BE2C (cell line): ENCODE data around the gene SMPD4. TPM values are rescaled to one million over a fixed set of nuclear protein-coding genes. Genes with fewer than 3 reads are reported as not detected.
"Not testable (repeated sequence)": the region's sequence is repeated elsewhere in the genome, so short reads cannot be mapped to it uniquely, and the experiment has no call there.

Source experiments
- DNase-seq: peaks from one replicate; pipeline ENCODE4 v3.0.0-alpha.2; 2020
- H3K27me3 ChIP-seq: fragments of 250-450 bp; sonication (Bioruptor Pico); 2 replicates; pipeline ENCODE4 v1.5.1; 2020; ENCODE audit warnings: mild to moderate bottlenecking
- H3K36me3 ChIP-seq: fragments of 250-450 bp; sonication (Bioruptor Pico); 2 replicates; pipeline ENCODE4 v1.5.1; 2020; ENCODE audit warnings: mild to moderate bottlenecking
- H3K4me1 ChIP-seq: fragments of 250-450 bp; sonication (Bioruptor Pico); 2 replicates; pipeline ENCODE4 v1.5.1; 2020
- H3K4me3 ChIP-seq: 2 replicates; pipeline ENCODE4 v1.5.1; 2011; ENCODE audit warnings: low read depth, low read length
- H3K9me3 ChIP-seq: fragments of 250-450 bp; sonication (Bioruptor Pico); 2 replicates; pipeline ENCODE4 v1.5.1; 2020
- polyA plus RNA-seq: library from polyadenylated mRNA; unstranded; fragments of >200 nt; gene quantifications from one replicate; pipeline ENCODE4 v1.2.1, GENCODE V29; 2012; ENCODE audit warnings: low read depth, missing spikeins; ENCODE audit not compliant: insufficient read length, insufficient read depth
- TF ChIP-seq, protein P1 (sequence below): IDR thresholded peaks from 2 replicates; pipeline ENCODE4 v1.5.1; 2012; ENCODE audit warnings: mild to moderate bottlenecking, low read depth, low read length

SMPD4 gene, protein sequence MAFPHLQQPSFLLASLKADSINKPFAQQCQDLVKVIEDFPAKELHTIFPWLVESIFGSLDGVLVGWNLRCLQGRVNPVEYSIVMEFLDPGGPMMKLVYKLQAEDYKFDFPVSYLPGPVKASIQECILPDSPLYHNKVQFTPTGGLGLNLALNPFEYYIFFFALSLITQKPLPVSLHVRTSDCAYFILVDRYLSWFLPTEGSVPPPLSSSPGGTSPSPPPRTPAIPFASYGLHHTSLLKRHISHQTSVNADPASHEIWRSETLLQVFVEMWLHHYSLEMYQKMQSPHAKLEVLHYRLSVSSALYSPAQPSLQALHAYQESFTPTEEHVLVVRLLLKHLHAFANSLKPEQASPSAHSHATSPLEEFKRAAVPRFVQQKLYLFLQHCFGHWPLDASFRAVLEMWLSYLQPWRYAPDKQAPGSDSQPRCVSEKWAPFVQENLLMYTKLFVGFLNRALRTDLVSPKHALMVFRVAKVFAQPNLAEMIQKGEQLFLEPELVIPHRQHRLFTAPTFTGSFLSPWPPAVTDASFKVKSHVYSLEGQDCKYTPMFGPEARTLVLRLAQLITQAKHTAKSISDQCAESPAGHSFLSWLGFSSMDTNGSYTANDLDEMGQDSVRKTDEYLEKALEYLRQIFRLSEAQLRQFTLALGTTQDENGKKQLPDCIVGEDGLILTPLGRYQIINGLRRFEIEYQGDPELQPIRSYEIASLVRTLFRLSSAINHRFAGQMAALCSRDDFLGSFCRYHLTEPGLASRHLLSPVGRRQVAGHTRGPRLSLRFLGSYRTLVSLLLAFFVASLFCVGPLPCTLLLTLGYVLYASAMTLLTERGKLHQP
- polyA plus RNA-seq, result 53.7 TPM

DNA sequence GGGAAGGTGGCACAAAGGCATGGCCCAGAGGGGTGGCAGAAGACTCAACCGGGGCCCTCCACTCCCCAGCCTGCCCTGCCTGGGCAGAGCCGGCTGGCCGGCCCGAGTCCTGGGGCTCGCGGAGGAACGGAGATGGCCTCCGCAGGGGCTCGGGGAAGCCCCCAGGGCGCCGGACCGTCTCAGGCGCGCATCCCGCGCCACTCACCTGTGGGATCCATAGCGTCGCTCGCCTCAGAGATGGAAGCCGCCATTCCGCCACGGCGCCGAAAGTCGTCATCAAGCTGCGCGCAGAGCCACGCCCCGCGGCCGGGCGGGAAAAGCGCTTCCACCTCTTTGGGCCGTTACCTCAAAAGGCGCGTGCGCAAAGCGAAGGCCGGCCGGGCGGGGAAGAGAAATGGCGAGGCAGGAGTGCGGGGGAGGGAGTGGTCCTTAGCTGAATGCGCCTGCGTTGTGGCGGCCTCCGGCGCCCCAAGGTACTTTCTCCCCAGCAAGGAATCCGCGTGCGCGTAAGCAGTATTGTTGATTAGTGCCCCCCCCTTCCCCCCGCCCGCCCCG, at the start of gene SMPD4:
SMPD4 (minus strand) TSS at position 278 of the 555 bp plus-strand sequence. CDS start 5,010 bp downstream, outside the sequence.
- no peaks in the 10 kb centered on the region for H3K4me1 ChIP-seq
- peak within 1 kb of the TSS; percentile 87 for H3K4me3 ChIP-seq
- H3K36me3 ChIP-seq, result no peaks in the 10 kb centered on the region
- DNase-seq, result peak; percentile 92
- no peaks in the 10 kb centered on the region for H3K9me3 ChIP-seq
- H3K27me3 ChIP-seq, result no peaks in the 10 kb centered on the region
- TF ChIP-seq, protein P1, sequence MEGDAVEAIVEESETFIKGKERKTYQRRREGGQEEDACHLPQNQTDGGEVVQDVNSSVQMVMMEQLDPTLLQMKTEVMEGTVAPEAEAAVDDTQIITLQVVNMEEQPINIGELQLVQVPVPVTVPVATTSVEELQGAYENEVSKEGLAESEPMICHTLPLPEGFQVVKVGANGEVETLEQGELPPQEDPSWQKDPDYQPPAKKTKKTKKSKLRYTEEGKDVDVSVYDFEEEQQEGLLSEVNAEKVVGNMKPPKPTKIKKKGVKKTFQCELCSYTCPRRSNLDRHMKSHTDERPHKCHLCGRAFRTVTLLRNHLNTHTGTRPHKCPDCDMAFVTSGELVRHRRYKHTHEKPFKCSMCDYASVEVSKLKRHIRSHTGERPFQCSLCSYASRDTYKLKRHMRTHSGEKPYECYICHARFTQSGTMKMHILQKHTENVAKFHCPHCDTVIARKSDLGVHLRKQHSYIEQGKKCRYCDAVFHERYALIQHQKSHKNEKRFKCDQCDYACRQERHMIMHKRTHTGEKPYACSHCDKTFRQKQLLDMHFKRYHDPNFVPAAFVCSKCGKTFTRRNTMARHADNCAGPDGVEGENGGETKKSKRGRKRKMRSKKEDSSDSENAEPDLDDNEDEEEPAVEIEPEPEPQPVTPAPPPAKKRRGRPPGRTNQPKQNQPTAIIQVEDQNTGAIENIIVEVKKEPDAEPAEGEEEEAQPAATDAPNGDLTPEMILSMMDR, result no peak

DNA sequence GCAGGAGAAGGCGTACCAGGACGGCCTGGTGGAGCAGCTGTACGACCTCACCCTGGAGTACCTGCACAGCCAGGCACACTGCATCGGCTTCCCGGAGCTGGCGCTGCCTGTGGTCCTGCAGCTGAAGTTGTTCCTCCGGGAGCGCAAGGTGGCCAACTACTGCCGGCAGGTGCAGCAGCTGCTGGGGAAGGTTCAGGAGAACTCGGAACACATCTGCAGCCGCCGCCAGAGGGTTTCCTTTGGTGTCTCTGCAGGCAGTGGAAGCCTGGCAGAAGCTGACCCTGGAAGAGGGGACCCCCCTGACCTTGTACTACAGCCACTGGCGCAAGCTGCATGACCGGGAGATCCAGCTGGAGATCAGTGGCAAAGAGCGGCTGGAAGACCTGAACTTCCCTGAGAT, 49.5 kb upstream of the SMPD4 start:
- not testable (repeated sequence) for H3K4me1 ChIP-seq, H3K36me3 ChIP-seq, H3K27me3 ChIP-seq, DNase-seq, H3K9me3 ChIP-seq, H3K4me3 ChIP-seq

DNA sequence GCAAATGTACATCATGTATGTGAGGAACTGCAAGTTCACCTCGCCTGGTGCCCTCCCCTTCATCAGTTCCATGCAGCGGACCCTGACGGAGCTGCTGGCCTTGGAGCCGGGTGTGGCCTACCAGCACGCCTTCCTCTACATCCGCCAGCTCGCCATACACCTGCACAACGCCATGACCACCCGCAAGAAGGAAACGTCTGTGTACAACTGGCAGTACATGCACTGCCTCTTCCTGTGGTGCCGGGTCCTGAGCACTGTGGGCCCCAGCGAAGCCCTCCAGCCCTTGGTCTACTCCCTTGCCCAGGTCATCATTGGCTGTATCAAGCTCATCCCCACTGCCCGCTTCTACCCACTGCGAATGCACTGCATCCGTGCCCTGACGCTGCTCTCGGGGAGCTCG, 49.0 kb upstream of the SMPD4 start:
- not testable (repeated sequence) for H3K27me3 ChIP-seq, H3K4me1 ChIP-seq, H3K9me3 ChIP-seq, H3K36me3 ChIP-seq, DNase-seq, H3K4me3 ChIP-seq

DNA sequence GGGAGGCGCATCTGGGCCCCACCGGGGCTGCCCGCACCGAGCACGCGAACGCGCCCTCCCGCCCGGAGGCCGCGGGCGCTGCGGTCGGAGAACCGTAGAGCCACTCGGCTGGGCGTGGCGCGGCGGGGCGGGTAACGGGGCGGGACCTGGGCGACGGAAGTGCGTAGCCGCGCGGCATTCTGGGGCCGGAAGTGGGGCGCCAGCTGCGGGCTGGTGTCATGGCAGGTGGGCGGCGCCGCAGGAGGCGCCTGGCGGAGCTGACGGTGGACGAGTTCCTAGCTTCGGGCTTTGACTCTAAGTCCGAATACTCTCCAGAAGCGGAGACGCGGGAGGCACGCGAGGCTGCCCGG, 47.7 kb upstream of the SMPD4 start:
- DNase-seq, result peak; percentile 91
- H3K36me3 ChIP-seq, H3K27me3 ChIP-seq, H3K4me1 ChIP-seq, H3K9me3 ChIP-seq: not testable (repeated sequence)
- H3K4me3 ChIP-seq, result peak overlapping the region; percentile 71

DNA sequence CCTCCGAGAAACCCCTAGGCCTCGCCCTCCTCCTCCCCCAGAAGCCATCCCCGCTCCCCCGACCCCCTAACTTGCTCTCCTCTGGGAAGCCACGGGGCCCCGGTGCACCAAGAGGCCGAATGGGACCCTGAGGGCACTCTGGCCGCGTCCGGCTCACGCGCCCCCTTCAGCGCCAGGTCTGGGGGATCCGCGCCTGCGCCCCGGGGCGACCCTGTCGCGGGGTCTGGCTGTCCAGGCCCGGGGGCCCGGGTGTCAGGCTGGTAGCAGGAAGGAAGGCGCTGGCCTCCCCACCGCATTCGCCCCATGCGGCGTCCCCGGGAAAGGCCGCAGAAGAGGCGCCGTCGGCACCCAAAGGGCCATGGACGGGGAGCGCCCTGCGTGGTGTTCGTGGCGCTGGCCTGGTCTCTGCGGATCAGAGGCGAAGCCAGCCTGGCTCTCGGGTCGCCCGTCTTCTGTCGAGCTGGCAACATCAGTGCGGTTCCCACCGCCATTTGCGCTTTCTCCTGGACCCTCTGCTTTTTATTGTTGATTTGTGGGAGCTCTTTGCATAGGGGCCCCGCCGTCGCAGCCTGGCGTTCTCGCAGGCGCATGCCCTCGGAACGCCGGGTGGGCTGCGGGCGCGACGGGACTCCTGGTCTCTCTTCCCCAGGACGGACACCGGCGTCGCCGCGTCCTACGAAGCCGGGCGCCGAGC, 47.2 kb upstream of the SMPD4 start:
- not testable (repeated sequence) for H3K36me3 ChIP-seq, H3K4me3 ChIP-seq, H3K4me1 ChIP-seq, DNase-seq, H3K9me3 ChIP-seq, H3K27me3 ChIP-seq

DNA sequence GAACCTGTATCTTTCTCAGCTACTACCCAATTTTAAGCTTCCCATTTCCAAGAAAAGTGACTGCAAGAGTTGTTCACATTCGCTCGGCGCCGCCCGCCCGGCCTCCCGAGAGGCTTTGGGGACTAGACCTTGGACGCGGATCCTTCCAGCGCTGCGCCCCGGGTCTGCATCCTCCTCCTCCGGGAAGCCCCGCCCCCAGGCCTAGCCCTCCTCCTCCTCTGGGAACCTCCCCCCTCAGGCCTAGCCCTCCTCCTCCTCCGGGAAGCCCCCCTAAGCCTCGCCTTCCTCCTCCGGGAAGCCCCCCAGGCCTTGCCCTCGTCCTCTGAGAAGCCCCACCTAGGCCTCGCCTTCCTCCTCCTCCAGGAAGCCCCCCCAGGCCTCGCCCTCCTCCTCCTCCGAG, 46.6 kb upstream of the SMPD4 start:
- not testable (repeated sequence) for H3K36me3 ChIP-seq, H3K4me1 ChIP-seq, H3K9me3 ChIP-seq, H3K4me3 ChIP-seq, H3K27me3 ChIP-seq, DNase-seq

DNA sequence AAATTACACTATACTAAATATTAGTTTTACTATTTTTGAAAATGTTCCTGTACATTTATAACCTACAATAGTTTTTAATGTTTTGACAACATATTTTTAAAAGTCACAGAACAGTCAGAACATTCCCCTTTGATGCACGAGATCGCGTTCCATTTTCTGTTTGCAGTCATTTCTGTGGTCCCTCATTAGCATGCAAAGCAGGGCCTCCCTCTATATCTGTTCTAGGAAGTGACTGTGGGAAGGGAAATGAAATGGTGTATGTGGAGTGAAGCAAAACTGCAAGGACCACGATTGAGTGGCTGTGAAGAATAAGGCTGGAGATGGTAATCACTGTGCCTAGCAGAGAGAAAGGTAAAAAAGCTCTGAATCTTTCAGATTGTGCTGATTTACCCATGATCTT, 41.1 kb upstream of the SMPD4 start:
- H3K4me1 ChIP-seq, H3K9me3 ChIP-seq, H3K27me3 ChIP-seq, H3K36me3 ChIP-seq, DNase-seq, H3K4me3 ChIP-seq: not testable (repeated sequence)

DNA sequence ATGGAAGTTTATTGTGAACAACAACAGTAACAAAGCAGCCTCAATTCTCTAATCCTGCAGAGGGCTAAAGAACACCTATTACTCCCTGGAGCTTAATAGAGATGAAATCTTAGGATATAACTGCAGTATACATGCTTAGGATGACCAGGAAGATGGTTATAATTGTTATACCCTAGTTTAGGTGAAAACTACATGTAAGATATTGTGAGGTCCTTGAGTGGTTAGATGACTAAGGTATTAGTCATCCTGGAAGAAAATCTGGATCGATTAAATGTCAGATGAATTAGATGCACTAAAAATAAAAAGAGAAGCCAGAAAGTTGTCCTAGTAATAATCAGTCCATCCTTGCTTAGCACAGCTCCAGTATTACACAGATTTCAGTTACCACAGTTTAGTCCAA, 39.1 kb upstream of the SMPD4 start:
- H3K4me1 ChIP-seq, H3K4me3 ChIP-seq, H3K36me3 ChIP-seq, H3K27me3 ChIP-seq, DNase-seq, H3K9me3 ChIP-seq: not testable (repeated sequence)

DNA sequence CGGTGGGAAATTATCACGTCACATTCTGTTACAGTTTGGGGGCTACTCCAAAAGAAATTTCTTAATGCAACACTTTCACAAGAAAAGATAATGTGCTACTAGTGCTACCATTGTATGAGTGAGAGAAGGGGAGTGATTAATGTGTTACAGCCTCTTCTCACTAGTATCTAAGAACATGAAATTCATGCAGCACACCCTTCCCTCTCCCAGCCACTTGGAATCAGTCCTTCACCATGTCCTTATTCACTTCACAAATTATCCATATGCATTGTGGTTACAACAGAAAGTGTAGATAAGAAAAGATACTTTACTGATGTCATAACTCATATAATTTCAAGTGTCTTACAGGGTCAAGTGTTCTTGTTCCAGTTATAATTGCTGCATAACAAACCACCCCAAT, 37.7 kb upstream of the SMPD4 start:
- H3K27me3 ChIP-seq, H3K36me3 ChIP-seq, H3K4me1 ChIP-seq, H3K4me3 ChIP-seq, H3K9me3 ChIP-seq, DNase-seq: not testable (repeated sequence)

DNA sequence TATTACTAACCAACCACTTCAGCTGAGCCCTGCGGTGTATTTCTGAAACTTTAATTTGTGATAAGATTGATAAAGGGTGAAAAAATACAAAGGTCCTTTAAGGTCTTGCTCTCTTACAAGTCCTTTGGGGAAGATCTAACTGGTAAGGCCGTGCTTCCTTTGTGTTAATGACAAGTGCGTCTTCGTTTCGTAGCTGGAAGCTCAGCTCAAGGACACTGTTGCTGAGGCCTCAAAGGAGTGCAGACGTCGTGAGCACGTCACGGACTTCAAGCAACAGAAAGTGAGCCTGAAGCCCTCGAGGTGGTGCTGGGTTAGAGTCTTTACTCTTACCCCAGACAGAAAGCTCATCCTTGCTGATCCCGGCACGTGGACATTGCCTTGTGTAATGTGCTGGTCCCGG, 25.6 kb upstream of the SMPD4 start:
- not testable (repeated sequence) for DNase-seq, H3K27me3 ChIP-seq, H3K4me1 ChIP-seq, H3K9me3 ChIP-seq, H3K36me3 ChIP-seq, H3K4me3 ChIP-seq

DNA sequence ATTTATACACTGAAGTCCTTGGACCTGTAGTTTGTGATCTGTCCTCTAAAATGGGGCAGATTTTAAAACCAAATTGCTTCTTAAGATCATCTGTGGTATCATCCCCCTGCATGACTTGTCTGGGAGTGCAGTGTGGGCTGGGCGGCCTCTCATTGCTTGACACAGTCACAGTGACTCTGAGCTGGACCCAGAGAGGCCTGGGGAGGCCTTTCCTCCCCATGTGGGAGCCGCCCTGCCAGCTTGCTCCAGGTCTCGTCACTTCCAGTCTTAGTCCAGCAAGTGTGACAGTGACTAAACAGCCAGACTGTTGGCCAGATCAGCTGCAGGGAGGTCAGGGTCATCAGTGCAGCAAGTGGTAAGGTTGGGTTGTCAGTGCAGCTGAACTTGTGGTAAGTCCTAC, 21.7 kb upstream of the SMPD4 start:
- H3K4me3 ChIP-seq, H3K27me3 ChIP-seq, H3K4me1 ChIP-seq, DNase-seq, H3K36me3 ChIP-seq, H3K9me3 ChIP-seq: not testable (repeated sequence)

DNA sequence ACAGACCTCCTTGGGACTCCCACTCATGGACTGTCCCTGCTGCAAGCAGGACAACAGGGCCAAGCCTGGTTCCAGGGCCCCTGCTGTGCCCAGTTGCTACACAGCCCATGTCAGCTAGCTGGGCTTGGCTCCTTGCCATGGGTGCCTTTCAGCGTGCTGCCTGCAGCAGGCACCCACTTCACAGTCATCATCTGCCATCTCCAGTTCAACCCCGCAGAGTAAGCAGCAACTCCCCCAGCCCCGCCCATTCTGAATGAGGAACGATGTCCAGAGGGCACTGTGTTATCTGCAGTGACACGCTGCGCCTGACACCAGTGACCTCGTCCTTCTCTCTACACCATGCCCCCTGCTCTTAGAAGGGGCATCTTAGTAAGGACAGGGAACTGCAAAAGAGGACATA, 21.1 kb upstream of the SMPD4 start:
- not testable (repeated sequence) for H3K4me3 ChIP-seq, DNase-seq, H3K9me3 ChIP-seq, H3K27me3 ChIP-seq, H3K36me3 ChIP-seq, H3K4me1 ChIP-seq
